Measurements from ENCODE around the gene GADD45B. TPM values are rescaled to one million over a fixed set of nuclear protein-coding genes. Genes with fewer than 3 reads are reported as not detected.
"Not testable (repeated sequence)": the region's sequence is repeated elsewhere in the genome, so short reads cannot be mapped to it uniquely, and the experiment has no call there.

GADD45B gene
- total RNA-seq, 1 donor from 2014 or later = 59.8 TPM

DNA sequence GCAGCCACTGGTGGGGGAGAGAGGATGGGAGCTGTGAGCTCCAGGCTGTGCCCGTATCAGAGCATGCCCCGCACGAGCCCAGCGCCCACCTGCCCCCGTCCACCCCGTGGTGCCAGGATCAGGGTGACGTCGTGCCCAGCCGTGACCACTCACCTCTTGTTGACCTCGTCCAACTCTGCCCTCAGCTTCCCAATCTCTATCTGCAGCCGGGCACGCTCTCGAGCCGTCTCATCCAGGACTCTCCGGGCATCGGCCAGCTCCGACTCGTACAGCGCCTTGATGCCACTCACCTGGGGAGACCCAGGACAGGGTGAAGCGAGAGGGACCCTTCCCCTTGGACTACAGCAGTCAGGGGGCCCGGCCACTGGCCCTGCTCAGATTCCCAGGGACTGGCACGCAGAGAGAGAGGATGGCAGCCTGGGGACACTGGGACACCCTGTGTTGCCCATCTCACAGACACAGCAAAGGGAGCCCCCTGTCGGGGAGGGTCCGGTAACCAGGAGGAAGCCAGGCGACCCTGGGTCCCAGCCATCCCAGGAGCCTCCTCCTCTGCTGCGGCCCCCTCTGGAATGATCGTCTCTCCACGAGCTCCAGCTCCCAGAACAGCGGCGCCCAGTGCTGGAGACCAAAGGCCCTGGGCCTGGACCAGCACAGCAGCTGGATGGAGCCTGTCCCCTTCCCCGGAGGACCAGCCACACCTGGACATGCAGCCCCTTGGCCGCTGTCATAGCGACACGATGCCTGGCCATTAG is 31.5 kb upstream of the GADD45B start:
- no peak for DNase-seq (ENCODE audit: low spot score)

DNA sequence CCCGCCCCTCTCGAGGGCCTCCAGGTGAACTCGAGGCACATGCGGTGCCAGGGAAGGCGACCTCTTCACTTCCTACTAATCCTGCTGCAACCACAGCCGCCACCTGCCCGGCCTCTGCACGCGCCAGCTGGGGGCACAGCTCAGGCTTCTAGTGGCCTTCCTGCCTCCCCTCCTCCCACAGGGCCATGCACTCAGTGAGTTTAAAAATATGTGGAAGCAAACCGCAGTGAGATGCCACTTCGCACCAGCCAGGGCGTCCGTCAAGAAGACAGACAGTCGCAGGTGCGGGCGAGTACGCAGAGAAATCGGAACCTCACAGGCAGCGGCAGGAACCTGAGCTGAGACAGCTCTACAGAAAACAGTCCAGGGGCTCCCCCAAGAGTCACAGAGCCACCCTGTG is 29.5 kb upstream of the GADD45B start:
- no peak for DNase-seq (ENCODE audit: low spot score)

DNA sequence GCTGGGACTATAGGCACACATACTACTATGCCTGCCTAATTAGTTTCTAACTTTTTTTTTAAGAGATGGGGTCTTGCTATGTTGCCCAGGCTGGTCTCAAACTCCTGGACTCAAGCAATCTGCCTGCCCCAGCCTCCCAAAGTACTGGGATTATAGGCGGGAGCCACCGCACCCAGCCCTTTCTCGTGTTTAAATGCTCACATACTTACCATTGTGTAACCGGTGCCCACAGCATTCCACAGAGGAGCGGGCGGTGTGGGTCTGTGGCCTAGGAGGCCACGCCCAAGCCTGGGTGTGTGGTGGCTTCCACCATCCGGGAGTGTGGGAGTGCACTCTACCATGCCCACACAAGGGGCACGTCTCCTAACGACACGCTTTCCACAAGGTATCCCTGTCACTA is 26.9 kb upstream of the GADD45B start:
- DNase-seq (ENCODE audit: low spot score) = no peak

DNA sequence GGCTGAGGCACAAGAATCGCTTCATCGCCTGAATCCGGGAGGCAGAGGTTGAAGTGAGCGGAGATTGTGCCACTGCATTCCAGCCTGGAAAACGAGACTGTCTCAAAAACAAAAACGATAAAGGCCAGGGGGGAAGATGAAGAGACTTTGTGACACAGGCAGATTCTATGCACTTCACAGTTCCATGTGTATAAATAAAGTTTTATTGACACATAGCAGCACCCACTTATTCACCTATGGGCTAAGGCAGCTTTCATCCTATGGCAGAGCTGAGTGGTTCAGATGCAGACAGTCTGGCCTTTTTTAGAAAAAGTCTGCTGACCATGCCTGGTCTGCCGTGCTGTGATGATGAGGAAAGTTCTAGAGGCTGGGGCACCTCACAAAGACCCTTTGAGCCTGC is 24.8 kb upstream of the GADD45B start:
- DNase-seq (ENCODE audit: low spot score) = no peak

- DNase-seq (ENCODE audit: low spot score) = no peak
Measured at GRCh38 chr19:2451741-2452140, 24.2 kb upstream of the GADD45B start.

GRCh38 chr19:2453431-2454025 is 22.4 kb upstream of the GADD45B start:
- DNase-seq (ENCODE audit: low spot score) = no peak

- no peak for DNase-seq (ENCODE audit: low spot score)
Measured at GRCh38 chr19:2454199-2454961, 21.5 kb upstream of the GADD45B start.

DNA sequence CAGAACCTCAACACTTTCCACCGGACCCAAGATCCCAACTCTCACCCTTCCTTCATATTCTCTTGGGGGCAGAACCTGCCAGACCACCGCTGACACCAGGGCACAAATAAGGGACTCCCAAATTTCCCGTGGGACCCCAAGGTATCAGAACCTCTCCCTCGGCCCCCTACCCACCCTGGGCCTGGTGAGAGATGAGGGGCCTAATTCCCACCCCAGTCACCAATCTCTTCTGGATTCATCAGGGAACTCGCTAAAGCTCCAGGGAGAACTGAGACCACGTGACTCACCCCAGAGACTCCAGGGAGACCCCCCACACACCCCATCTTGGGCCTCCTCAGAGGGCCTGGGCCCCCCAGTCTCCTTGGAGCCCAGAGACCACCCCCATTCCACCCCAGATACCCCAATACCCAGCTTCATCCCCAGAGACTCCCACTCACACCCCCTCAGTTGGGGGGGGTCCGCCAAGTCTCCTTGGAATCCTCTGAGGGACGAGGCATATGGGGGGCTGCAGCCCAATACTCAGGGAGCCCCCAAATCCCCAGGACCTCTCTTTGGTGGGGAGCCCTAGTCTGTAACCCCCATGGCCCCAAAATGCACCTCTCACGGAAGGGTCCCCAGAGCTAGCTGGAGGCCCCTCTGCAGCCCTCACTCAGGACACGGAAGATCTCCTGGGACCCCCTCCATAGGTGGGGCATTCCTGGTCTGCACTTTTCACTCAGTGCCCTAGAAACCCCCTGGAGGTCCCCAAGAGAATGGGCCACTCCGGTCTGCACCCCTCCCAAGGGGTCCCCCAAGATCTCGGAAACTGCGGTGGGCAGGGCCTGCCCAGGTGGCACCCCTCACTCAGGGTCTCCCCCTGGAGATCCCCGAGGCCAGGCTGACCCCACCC is 20.7 kb upstream of the GADD45B start:
- DNase-seq (ENCODE audit: low spot score) = no peak

- DNase-seq (ENCODE audit: low spot score) = no peak
Measured at GRCh38 chr19:2455851-2456570, 19.9 kb upstream of the GADD45B start.

DNA sequence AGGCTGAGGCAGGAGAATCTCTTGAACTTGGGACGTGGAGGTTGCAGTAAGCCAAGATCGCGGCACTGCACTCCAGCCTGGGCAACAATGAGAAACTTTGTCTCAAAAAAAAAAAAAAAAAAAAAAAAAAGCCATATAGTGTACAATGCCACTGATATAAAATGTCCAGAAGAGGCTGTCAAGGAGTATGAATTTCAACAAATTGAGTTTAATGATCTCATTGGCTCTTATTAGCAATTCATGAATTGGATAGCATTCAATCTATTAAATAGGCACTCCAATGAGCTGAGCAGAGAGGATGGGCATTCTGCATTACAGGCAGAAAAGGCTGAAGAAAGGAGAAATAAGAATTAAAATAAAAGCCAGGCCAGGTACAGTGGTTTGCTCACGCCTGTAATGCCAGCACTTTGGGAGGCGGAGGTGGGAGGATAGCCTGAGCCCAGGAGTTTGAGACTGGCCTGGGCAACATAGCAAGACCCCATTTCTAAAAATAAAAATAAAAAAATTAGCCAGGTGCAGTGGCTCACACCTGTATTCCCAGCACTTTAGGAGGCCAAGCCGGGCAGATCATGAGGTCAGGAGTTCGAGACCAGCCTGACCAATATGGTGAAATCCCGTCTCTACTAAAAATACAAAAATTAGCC is 18.4 kb upstream of the GADD45B start:
- no peak for DNase-seq (ENCODE audit: low spot score)

DNA sequence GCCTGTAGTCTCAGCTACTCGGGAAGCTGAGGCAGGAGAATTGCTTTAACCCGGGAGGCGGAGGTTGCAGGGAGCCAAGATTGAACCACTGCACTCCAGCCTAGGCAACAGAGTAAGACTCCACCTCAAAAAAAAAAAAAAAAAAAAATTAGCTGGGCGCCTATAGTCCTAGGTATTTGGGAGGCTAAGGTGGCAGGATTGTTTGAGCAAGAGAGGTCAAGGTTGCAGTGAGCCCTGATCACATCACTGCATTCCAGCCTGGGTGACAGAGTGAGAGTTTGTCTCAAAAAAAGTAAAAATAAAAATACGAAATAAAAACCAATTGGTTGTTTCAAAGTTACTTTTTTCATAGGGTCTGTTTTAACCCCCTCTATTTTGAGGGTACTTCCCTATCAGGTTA is 17.9 kb upstream of the GADD45B start:
- DNase-seq (ENCODE audit: low spot score) = no peak

GRCh38 chr19:2458776-2459175 is 17.2 kb upstream of the GADD45B start:
- DNase-seq (ENCODE audit: low spot score) = not testable (repeated sequence)

DNA sequence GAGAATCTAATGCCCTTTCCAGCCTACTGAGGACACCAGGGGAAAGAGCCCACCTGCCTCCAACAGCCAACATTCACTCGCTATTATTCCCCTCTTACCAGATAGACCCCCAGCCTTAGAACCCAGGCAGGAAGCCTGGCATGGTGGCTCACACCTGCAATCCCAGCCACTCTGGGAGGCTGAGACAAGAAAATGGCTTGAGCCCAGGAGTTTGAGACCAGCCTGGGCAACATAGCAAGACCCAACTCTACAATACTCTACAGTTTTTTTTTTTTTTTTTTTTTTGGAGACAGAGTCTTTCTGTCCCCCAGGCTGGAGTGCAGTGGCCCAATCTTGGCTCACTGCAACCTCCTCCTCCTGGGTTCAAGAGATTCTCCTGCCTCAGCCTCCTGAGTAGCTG is 15.7 kb upstream of the GADD45B start:
- no peak for DNase-seq (ENCODE audit: low spot score)

DNA sequence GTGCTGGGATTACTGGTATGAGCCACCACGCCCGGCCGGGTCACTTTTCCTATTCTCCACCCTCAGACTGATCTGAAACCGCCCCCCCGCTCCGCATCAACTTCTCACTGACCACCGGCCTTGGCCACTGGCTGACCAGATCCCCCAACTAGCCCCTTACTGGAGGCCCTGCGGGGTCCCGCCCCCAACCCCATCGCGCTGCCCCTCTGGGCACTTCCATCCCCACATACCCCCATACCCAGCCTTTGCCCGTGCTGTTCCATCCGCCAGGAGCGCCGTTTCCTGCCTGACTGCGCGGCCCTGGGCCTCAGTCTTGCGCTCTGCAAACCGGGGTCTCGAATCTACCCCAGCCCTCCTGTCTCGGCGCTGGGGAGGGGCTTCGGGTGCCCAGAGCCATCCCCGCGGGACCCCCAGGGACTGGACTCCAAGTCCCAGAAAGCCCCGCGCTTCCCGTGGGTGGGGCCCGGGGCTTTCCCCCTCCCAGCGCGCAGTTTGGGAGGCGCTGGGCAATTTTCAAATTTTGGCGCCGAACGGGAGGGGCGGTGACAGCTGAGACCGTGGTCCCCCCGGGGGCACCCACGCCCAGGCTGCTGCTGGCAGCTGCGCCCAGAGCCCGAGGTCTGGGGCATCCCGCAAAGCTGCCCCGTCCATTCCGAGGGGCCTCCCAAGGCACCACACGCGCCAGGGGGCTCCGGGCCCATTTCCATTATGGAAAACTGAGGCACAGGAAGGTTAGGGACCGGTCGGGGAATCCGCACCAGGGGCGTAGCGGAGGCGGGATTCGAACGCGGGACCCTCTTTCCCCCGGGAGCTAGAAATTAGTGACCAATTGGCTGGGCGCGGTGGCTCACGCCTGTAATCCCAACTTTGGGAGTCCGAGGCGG is 13.9 kb upstream of the GADD45B start:
- DNase-seq (ENCODE audit: low spot score) = no peak

GRCh38 chr19:2462635-2463421 is 13.1 kb upstream of the GADD45B start:
- peak; percentile 87 for DNase-seq (ENCODE audit: low spot score)

DNA sequence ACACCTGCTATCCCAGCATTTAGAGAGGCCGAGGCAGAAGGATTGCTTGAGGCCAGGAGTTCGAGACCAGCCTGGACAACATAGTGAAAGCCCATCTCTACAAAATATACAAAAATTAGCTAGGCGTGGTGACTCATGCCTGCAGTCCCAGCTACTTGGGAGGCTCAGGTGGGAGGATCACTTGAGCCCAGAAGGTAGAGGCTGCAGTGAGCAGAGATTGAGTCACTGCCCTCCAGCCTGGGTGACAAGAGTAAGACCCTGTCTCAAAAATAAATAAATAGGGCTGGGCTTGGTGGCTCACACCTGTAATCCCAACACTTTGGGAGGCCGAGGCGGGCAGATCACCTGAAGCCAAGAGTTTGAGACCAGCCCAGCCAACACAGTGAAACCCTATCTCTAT is 12.2 kb upstream of the GADD45B start:
- not testable (repeated sequence) for DNase-seq (ENCODE audit: low spot score)

DNA sequence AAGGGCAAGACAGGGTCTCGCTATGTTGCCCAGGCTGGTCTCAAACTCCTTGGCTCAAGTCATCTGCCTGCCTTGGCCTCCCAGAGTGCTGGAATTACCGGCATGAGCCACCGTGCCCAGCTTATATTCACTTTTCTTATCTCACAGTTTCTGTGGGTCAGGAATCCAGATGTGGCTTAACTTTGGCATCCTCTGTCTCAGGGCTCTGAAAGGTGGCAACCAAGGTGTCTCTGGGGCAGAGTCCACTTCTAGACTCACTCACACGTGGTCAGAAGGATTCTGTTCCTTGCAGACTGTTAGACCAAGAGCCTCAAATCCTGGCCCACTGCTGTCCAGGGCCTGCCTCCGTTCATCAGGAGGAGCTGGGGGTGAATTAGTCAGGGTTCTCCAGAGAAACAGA is 11.5 kb upstream of the GADD45B start:
- DNase-seq (ENCODE audit: low spot score) = no peak

GRCh38 chr19:2468596-2468995 is 7.3 kb upstream of the GADD45B start:
- no peak for DNase-seq (ENCODE audit: low spot score)
